ENCODE measurements around the gene DDX46.
"Not testable (repeated sequence)": the region's sequence is repeated elsewhere in the genome, so short reads cannot be mapped to it uniquely, and the experiment has no call there.

DDX46 gene

GRCh38 chr5:134758504-134759341 is at the start of gene DDX46:
TSS of gene DDX46 (plus strand) at chr5:134758779. CDS start at chr5:134758939, 160 bp downstream.
- peak; percentile 94 for DNase-seq (ENCODE audit: low spot score)

GRCh38 chr5:134714120-134714519 is 44.5 kb upstream of the DDX46 start:
- no peak for DNase-seq (ENCODE audit: low spot score)

- DNase-seq (ENCODE audit: low spot score) = no peak
Observed at GRCh38 chr5:134714541-134714940, 44.0 kb upstream of the DDX46 start.

GRCh38 chr5:134715466-134715865 is 43.1 kb upstream of the DDX46 start:
- not testable (repeated sequence) for DNase-seq (ENCODE audit: low spot score)

GRCh38 chr5:134724872-134725271 is 33.7 kb upstream of the DDX46 start:
- DNase-seq (ENCODE audit: low spot score) = no peak

- no peak for DNase-seq (ENCODE audit: low spot score)
Observed at GRCh38 chr5:134732819-134733218, 25.8 kb upstream of the DDX46 start.

GRCh38 chr5:134735243-134735642 is 23.3 kb upstream of the DDX46 start:
- DNase-seq (ENCODE audit: low spot score) = no peak

GRCh38 chr5:134736173-134736812 is 22.3 kb upstream of the DDX46 start:
- no peak for DNase-seq (ENCODE audit: low spot score)

- peak; percentile 98 for DNase-seq (ENCODE audit: low spot score)
Observed at GRCh38 chr5:134738133-134738962, 20.2 kb upstream of the DDX46 start, which contains the start of gene CAMLG. TSS of gene CAMLG (plus strand) at chr5:134738548. CDS start at chr5:134738621, 73 bp downstream.

GRCh38 chr5:134738963-134739661 is 19.5 kb upstream of the DDX46 start:
- peak; percentile 70 for DNase-seq (ENCODE audit: low spot score)

GRCh38 chr5:134741052-134741451 is 17.5 kb upstream of the DDX46 start:
- DNase-seq (ENCODE audit: low spot score) = no peak

GRCh38 chr5:134742134-134742533 is 16.4 kb upstream of the DDX46 start:
- DNase-seq (ENCODE audit: low spot score) = no peak

GRCh38 chr5:134749415-134749814 is 9.2 kb upstream of the DDX46 start:
- DNase-seq (ENCODE audit: low spot score) = no peak

- no peak for DNase-seq (ENCODE audit: low spot score)
Observed at GRCh38 chr5:134758176-134758503, 439 bp upstream of the DDX46 start.

- not testable (repeated sequence) for DNase-seq (ENCODE audit: low spot score)
Observed at GRCh38 chr5:134767528-134768291, 9.1 kb downstream of the DDX46 start.

GRCh38 chr5:134769206-134769605 is 10.6 kb downstream of the DDX46 start:
- DNase-seq (ENCODE audit: low spot score) = no peak

- no peak for DNase-seq (ENCODE audit: low spot score)
Observed at GRCh38 chr5:134772461-134773125, 14.0 kb downstream of the DDX46 start.

GRCh38 chr5:134777366-134777765 is 18.8 kb downstream of the DDX46 start:
- no peak for DNase-seq (ENCODE audit: low spot score)

GRCh38 chr5:134784241-134784920 is 25.8 kb downstream of the DDX46 start:
- DNase-seq (ENCODE audit: low spot score) = no peak

All from left forelimb (tissue), 1 donor.